ENCODE measurements around the gene ZNF525. TPM values are rescaled to one million over a fixed set of nuclear protein-coding genes. Genes with fewer than 3 reads are reported as not detected.

ZNF525 gene
- total RNA-seq, 1 experiment from 2014 or later, result 37.7 TPM

- Histone ChIP-seq H4K20me1 (ENCODE audit: control insufficient read depth, insufficient read depth, insufficient read length) (no peaks in the 10 kb centered on the region), H2AFZ (ENCODE audit: low read length) (no peak overlapping the region), H3K18ac (ENCODE audit: insufficient read length, low read depth, low read length) (no peak overlapping the region), H3K4me1 (ENCODE audit: insufficient read depth, low read length) (0 out of 2 replicates have a peak, but pooled peaks cover 3% of the 10 kb centered on the region), H4K5ac (ENCODE audit: insufficient read length, low read depth, low read length) (no peak overlapping the region), H4K8ac (replicated peaks; ENCODE audit: insufficient read length, low read depth, low read length) (no peak overlapping the region), H3K4me2 (ENCODE audit: insufficient read depth, insufficient read length, low read length) (no peak overlapping the region), H2BK120ac (ENCODE audit: low read depth, low read length, poor library complexity, severe bottlenecking) (no peak overlapping the region), H2BK20ac (ENCODE audit: low read depth, low read length, poor library complexity, severe bottlenecking) (no peak overlapping the region), H3K79me2 (ENCODE audit: insufficient read depth, low read length) (no peaks in the 10 kb centered on the region), H2AK5ac (ENCODE audit: insufficient read length, low read length) (no peak overlapping the region), H3K14ac (ENCODE audit: insufficient read depth, low read length) (no peak overlapping the region), H3K4ac (ENCODE audit: low read depth, low read length) (no peak overlapping the region), H2BK12ac (ENCODE audit: insufficient read length, low read depth, low read length) (no peak overlapping the region), H2BK5ac (ENCODE audit: insufficient read length, low read length) (no peak overlapping the region), H3K27me3 (ENCODE audit: insufficient read depth, low read length) (no peaks in the 10 kb centered on the region), H3K9ac (ENCODE audit: extremely low read depth, insufficient read length, low read length) (no peak overlapping the region), H3K9me3 (ENCODE audit: control insufficient read depth, low read depth, low read length) (peaks cover 10% of the 10 kb centered on the region), H3K23ac (ENCODE audit: insufficient read length, low read depth, low read length) (no peak overlapping the region), H4K91ac (ENCODE audit: insufficient read length, low read depth, low read length) (no peak overlapping the region), H3K27ac (ENCODE audit: insufficient read length, low read depth, low read length) (no peak overlapping the region), H3K23me2 (ENCODE audit: insufficient read length, low read depth, low read length, poor library complexity, severe bottlenecking) (no peaks in the 10 kb centered on the region), H3K56ac (ENCODE audit: insufficient read length, low read depth, low read length) (no peak overlapping the region), H3K79me1 (ENCODE audit: insufficient read depth, low read depth, low read length, poor library complexity, severe bottlenecking) (no peaks in the 10 kb centered on the region), H2BK15ac (ENCODE audit: low read depth, low read length) (no peak overlapping the region), H3T11ph (ENCODE audit: low read length) (no peak overlapping the region)
- peaks cover 23 to 34% of the 10 kb centered on the region in 2 experiments for H3K9me3 Mint-ChIP-seq
- peaks cover 38 to 44% (median 42%) of the 10 kb centered on the region in 3 experiments for H3K36me3 Mint-ChIP-seq (ENCODE audit: insufficient read depth in 1 of 3, low read depth in 3 of 3)
- no peak for DNase-seq
- no peak overlapping the region for H3K4me3 Mint-ChIP-seq
- no peak for TF ChIP-seq CTCF (conservative IDR thresholded peaks at IDR 0.05)
- H3K4me1 Mint-ChIP-seq, result peaks cover 6 to 10% of the 10 kb centered on the region in 2 experiments
- H3K27me3 Mint-ChIP-seq (ENCODE audit: low read depth), result no peaks in the 10 kb centered on the region
- WGBS (ENCODE audit: extremely low coverage, insufficient read length, low lambda C conversion rate), result no CpG with 5 or more reads among the region's 3 CpGs
- H3K27ac Mint-ChIP-seq, result no peak overlapping the region
Measured at GRCh38 chr19:53388168-53388567, 22.7 kb downstream of the ZNF525 start.
